ENCODE measurements around the gene BTNL3. TPM values are rescaled to one million over a fixed set of nuclear protein-coding genes. Genes with fewer than 3 reads are reported as not detected.
"Not testable (repeated sequence)": the region's sequence is repeated elsewhere in the genome, so short reads cannot be mapped to it uniquely, and the experiment has no call there.

Gene BTNL3
- polyA plus RNA-seq, 6 donors from 2014 or later = not detected

- no peak overlapping the region for H3K4me3 Mint-ChIP-seq
- H3K27me3 Mint-ChIP-seq = peaks cover 25 to 37% (median 30%) of the 10 kb centered on the region in 3 donors
- H3K4me1 Mint-ChIP-seq = peaks cover 0 to 7% (median 4%) of the 10 kb centered on the region in 3 donors
- DNase-seq (no peak), ATAC-seq (ENCODE audit: low read depth in 2 of 2) (no peak)
- H3K36me3 Mint-ChIP-seq = no peaks in the 10 kb centered on the region
- H3K9me3 Mint-ChIP-seq = peaks cover 0 to 10% (median 2%) of the 10 kb centered on the region in 7 donors
- no peak overlapping the region for H3K27ac Mint-ChIP-seq
Observed at GRCh38 chr5:180988016-180988415, 630 bp upstream of the BTNL3 start.

- Mint-ChIP-seq H3K36me3 (peaks cover 0 to 9% of the 10 kb centered on the region in 2 donors), H3K27me3 (peaks cover 25 to 33% (median 27%) of the 10 kb centered on the region in 3 donors), H3K4me1 (peaks cover 0 to 7% (median 4%) of the 10 kb centered on the region in 3 donors), H3K27ac (no peak overlapping the region), H3K9me3 (peaks cover 2 to 26% (median 4%) of the 10 kb centered on the region in 7 donors), H3K4me3 (no peak overlapping the region)
- ATAC-seq (ENCODE audit: low read depth in 2 of 2) (no peak), DNase-seq (no peak)
Observed at GRCh38 chr5:180990086-180990881, 1.6 kb downstream of the BTNL3 start.

- Mint-ChIP-seq H3K27ac (no peak overlapping the region), H3K27me3 (peaks cover 25 to 34% (median 27%) of the 10 kb centered on the region in 3 donors), H3K4me1 (peaks cover 0 to 7% (median 4%) of the 10 kb centered on the region in 3 donors), H3K4me3 (no peak overlapping the region), H3K36me3 (peaks cover 0 to 9% of the 10 kb centered on the region in 2 donors), H3K9me3 (peaks cover 2 to 30% (median 4%) of the 10 kb centered on the region in 7 donors)
- DNase-seq = no peak
- no peak for ATAC-seq (ENCODE audit: low read depth in 2 of 2)
Observed at GRCh38 chr5:180990882-180991242, 2.2 kb downstream of the BTNL3 start.

- DNase-seq (no peak), ATAC-seq (ENCODE audit: low read depth in 2 of 2) (no peak)
- peaks cover 0 to 2% (median 0%) of the 10 kb centered on the region in 7 donors for H3K9me3 Mint-ChIP-seq
- H3K27me3 Mint-ChIP-seq = peaks cover 16 to 27% (median 26%) of the 10 kb centered on the region in 3 donors
- H3K4me1 Mint-ChIP-seq = peaks cover 0 to 4% (median 4%) of the 10 kb centered on the region in 3 donors
- peaks cover 0 to 3% of the 10 kb centered on the region in 2 donors for H3K36me3 Mint-ChIP-seq
- H3K4me3 Mint-ChIP-seq = no peak overlapping the region
- no peak overlapping the region for H3K27ac Mint-ChIP-seq
Observed at GRCh38 chr5:181001947-181002346, 13.3 kb downstream of the BTNL3 start.

GRCh38 chr5:181005791-181006190 lies 17.1 kb downstream of the BTNL3 start:
- ATAC-seq (ENCODE audit: low read depth in 2 of 2) (no peak), DNase-seq (no peak)
- Mint-ChIP-seq H3K27ac (no peak overlapping the region), H3K4me3 (no peak overlapping the region), H3K36me3 (no peaks in the 10 kb centered on the region), H3K27me3 (peaks cover 10 to 27% (median 18%) of the 10 kb centered on the region in 3 donors), H3K9me3 (peaks cover 0 to 2% (median 0%) of the 10 kb centered on the region in 7 donors), H3K4me1 (peaks cover 0 to 4% (median 4%) of the 10 kb centered on the region in 3 donors)

- peaks cover 0 to 5% (median 0%) of the 10 kb centered on the region in 7 donors for H3K9me3 Mint-ChIP-seq
- H3K4me1 Mint-ChIP-seq = peaks cover 0 to 4% (median 4%) of the 10 kb centered on the region in 3 donors
- no peak overlapping the region for H3K27ac Mint-ChIP-seq
- DNase-seq = no peak
- peaks cover 13 to 36% (median 18%) of the 10 kb centered on the region in 3 donors for H3K27me3 Mint-ChIP-seq
- H3K36me3 Mint-ChIP-seq = no peaks in the 10 kb centered on the region
- no peak for ATAC-seq (ENCODE audit: low read depth in 2 of 2)
- no peak overlapping the region for H3K4me3 Mint-ChIP-seq
Observed at GRCh38 chr5:181008136-181008535, 19.5 kb downstream of the BTNL3 start.

- peaks cover 9 to 31% (median 12%) of the 10 kb centered on the region in 3 donors for H3K27me3 Mint-ChIP-seq
- H3K9me3 Mint-ChIP-seq; H3K36me3 Mint-ChIP-seq; H3K27ac Mint-ChIP-seq; H3K4me3 Mint-ChIP-seq; ATAC-seq (ENCODE audit: low read depth in 2 of 2); H3K4me1 Mint-ChIP-seq; DNase-seq: not testable (repeated sequence)
Observed at GRCh38 chr5:181010018-181010417, 21.4 kb downstream of the BTNL3 start.

- ATAC-seq (ENCODE audit: low read depth in 2 of 2); H3K9me3 Mint-ChIP-seq; H3K27ac Mint-ChIP-seq; H3K36me3 Mint-ChIP-seq; H3K4me1 Mint-ChIP-seq; DNase-seq; H3K4me3 Mint-ChIP-seq: not testable (repeated sequence)
- peaks cover 6 to 29% (median 6%) of the 10 kb centered on the region in 3 donors for H3K27me3 Mint-ChIP-seq
Observed at GRCh38 chr5:181014654-181015053, 26.0 kb downstream of the BTNL3 start.

- H3K4me1 Mint-ChIP-seq; H3K4me3 Mint-ChIP-seq; DNase-seq; H3K27ac Mint-ChIP-seq; ATAC-seq (ENCODE audit: low read depth in 2 of 2): not testable (repeated sequence)
- Mint-ChIP-seq H3K9me3 (peaks cover 5 to 33% (median 20%) of the 10 kb centered on the region in 7 donors), H3K27me3 (peaks cover 12 to 34% (median 13%) of the 10 kb centered on the region in 3 donors), H3K36me3 (peaks cover 0 to 19% of the 10 kb centered on the region in 2 donors)
Observed at GRCh38 chr5:181017448-181017847, 28.8 kb downstream of the BTNL3 start.

- H3K27me3 Mint-ChIP-seq = peaks cover 17 to 49% (median 27%) of the 10 kb centered on the region in 3 donors
- no peak overlapping the region for H3K4me3 Mint-ChIP-seq
- DNase-seq (no peak), ATAC-seq (ENCODE audit: low read depth in 2 of 2) (no peak)
- peaks cover 5 to 19% of the 10 kb centered on the region in 2 donors for H3K36me3 Mint-ChIP-seq
- H3K9me3 Mint-ChIP-seq = peaks cover 5 to 53% (median 36%) of the 10 kb centered on the region in 7 donors
- no peak overlapping the region for H3K27ac Mint-ChIP-seq
- H3K4me1 Mint-ChIP-seq = no peaks in the 10 kb centered on the region
Observed at GRCh38 chr5:181020688-181021087, 32.0 kb downstream of the BTNL3 start.

GRCh38 chr5:181024245-181025064 lies 35.8 kb downstream of the BTNL3 start:
- no peak overlapping the region for H3K27ac Mint-ChIP-seq
- no peak for DNase-seq
- H3K27me3 Mint-ChIP-seq = peaks cover 20 to 51% (median 32%) of the 10 kb centered on the region in 3 donors
- H3K4me1 Mint-ChIP-seq = no peaks in the 10 kb centered on the region
- H3K4me3 Mint-ChIP-seq = peak overlapping the region in 1 of 8 donors; percentile 4
- peaks cover 5 to 19% of the 10 kb centered on the region in 2 donors for H3K36me3 Mint-ChIP-seq
- no peak for ATAC-seq (ENCODE audit: low read depth in 2 of 2)
- H3K9me3 Mint-ChIP-seq = peaks cover 5 to 53% (median 34%) of the 10 kb centered on the region in 7 donors

- ATAC-seq (ENCODE audit: low read depth in 2 of 2) (no peak), DNase-seq (no peak)
- no peak overlapping the region for H3K27ac Mint-ChIP-seq
- no peak overlapping the region for H3K4me3 Mint-ChIP-seq
- peaks cover 8 to 47% (median 20%) of the 10 kb centered on the region in 7 donors for H3K9me3 Mint-ChIP-seq
- H3K36me3 Mint-ChIP-seq = peaks cover 11% of the 10 kb centered on the region in 2 donors
- no peaks in the 10 kb centered on the region for H3K4me1 Mint-ChIP-seq
- H3K27me3 Mint-ChIP-seq = peaks cover 21 to 55% (median 24%) of the 10 kb centered on the region in 3 donors
Observed at GRCh38 chr5:181027452-181028031, 38.9 kb downstream of the BTNL3 start.
